ENCODE data around the gene TMEM165.

DNA sequence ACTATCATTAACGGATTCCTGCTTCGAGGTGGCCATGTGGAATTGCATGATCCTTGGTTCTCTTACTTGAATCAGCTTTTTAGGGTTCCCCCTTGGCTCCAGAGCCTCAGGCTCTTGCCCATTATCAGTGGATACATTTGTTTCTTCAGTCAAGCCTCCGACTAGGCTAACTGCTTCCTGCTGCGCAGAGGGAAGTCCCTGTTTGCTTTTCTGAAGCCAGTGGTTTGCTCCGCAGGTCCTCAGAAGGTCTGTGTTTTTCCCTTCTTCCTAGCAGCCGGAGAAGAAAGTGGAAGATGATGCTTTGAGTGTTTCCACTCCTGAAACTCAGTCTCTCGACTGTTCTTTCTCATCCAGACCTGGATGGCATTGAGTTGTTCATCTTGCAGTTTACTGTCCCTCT, 29.1 kb upstream of the TMEM165 start:
- TF ChIP-seq, protein P1, sequence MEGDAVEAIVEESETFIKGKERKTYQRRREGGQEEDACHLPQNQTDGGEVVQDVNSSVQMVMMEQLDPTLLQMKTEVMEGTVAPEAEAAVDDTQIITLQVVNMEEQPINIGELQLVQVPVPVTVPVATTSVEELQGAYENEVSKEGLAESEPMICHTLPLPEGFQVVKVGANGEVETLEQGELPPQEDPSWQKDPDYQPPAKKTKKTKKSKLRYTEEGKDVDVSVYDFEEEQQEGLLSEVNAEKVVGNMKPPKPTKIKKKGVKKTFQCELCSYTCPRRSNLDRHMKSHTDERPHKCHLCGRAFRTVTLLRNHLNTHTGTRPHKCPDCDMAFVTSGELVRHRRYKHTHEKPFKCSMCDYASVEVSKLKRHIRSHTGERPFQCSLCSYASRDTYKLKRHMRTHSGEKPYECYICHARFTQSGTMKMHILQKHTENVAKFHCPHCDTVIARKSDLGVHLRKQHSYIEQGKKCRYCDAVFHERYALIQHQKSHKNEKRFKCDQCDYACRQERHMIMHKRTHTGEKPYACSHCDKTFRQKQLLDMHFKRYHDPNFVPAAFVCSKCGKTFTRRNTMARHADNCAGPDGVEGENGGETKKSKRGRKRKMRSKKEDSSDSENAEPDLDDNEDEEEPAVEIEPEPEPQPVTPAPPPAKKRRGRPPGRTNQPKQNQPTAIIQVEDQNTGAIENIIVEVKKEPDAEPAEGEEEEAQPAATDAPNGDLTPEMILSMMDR (conservative IDR thresholded peaks at IDR 0.05; ENCODE audit: low read length) = no peak
- no peak for TF ChIP-seq EZH2phosphoT487 (IDR thresholded peaks at IDR 0.05; ENCODE audit: borderline replicate concordance)
